OCI-LY1 (cell line): ENCODE measurements around the gene FERMT2.

ENCODE experiments used
- H2AFZ ChIP-seq: fragments of 200-600 bp; sonication (generic), shearing (Covaris generic); 2 replicates; pipeline ENCODE4 v1.6.0; 2014; ENCODE audit warnings: antibody characterized with exemption, mild to moderate bottlenecking, low read length
- H3F3A ChIP-seq: fragments of 200-600 bp; sonication (generic), shearing (Covaris generic); 2 replicates; pipeline ENCODE4 v1.6.0; 2014; ENCODE audit warnings: mild to moderate bottlenecking, antibody characterized with exemption, low read length, moderate library complexity; ENCODE audit not compliant: insufficient read depth
- H3K27ac ChIP-seq: fragments of 200-600 bp; sonication (generic); 2 replicates; pipeline ENCODE4 v1.5.1; 2014; ENCODE audit warnings: low read length, mixed run types, mild to moderate bottlenecking, low read depth; ENCODE audit not compliant: poor library complexity, severe bottlenecking
- H3K27me3 ChIP-seq: fragments of 200-600 bp; sonication (generic); 2 replicates; pipeline ENCODE4 v1.6.0; 2014; ENCODE audit warnings: antibody characterized with exemption, mild to moderate bottlenecking, low read length, moderate library complexity; ENCODE audit not compliant: insufficient read depth
- H3K36me3 ChIP-seq: fragments of 200-600 bp; sonication (generic); 2 replicates; pipeline ENCODE4 v1.6.1; 2014; ENCODE audit warnings: mild to moderate bottlenecking, antibody characterized with exemption, low read length, moderate library complexity, mixed read lengths; ENCODE audit not compliant: insufficient read depth
- H3K4me1 ChIP-seq: fragments of 200-600 bp; sonication (generic); 2 replicates; pipeline ENCODE4 v1.5.1; 2014; ENCODE audit warnings: mild to moderate bottlenecking, low read length, moderate library complexity; ENCODE audit not compliant: insufficient read depth, severe bottlenecking
- H3K4me2 ChIP-seq: fragments of 200-600 bp; sonication (generic), shearing (Covaris generic); 2 replicates; pipeline ENCODE4 v1.6.1; 2014; ENCODE audit warnings: low read length
- H3K4me3 ChIP-seq: fragments of 200-600 bp; sonication (generic); 2 replicates; pipeline ENCODE4 v1.5.1; 2014; ENCODE audit warnings: low read length, low read depth, mild to moderate bottlenecking, mixed read lengths; ENCODE audit not compliant: poor library complexity, severe bottlenecking
- H3K79me2 ChIP-seq: fragments of 200-600 bp; shearing (Covaris generic); 2 replicates; pipeline ENCODE4 v1.6.1; 2016; ENCODE audit warnings: mixed run types, low read length, mixed read lengths; ENCODE audit not compliant: insufficient read depth
- H3K9ac ChIP-seq: fragments of 200-600 bp; sonication (generic), shearing (Covaris generic); 2 replicates; pipeline ENCODE4 v1.6.1; 2014; ENCODE audit warnings: mild to moderate bottlenecking, low read length, mixed read lengths
- H3K9me2 ChIP-seq: fragments of 200-600 bp; sonication (generic), shearing (Covaris generic); 2 replicates; pipeline ENCODE4 v1.6.1; 2014; ENCODE audit warnings: low read depth, mild to moderate bottlenecking, low read length, mixed read lengths
- H3K9me3 ChIP-seq: fragments of 200-600 bp; shearing (Covaris generic); 2 replicates; pipeline ENCODE4 v1.6.1; 2014; ENCODE audit warnings: low read length, mixed read lengths
- H4K20me1 ChIP-seq: fragments of 200-600 bp; sonication (generic), shearing (Covaris generic); 2 replicates; pipeline ENCODE4 v1.6.0; 2016; ENCODE audit warnings: mild to moderate bottlenecking, low read length; ENCODE audit not compliant: insufficient read depth
- EZH2 ChIP-seq: fragments of 200-600 bp; sonication (generic), shearing (Covaris generic); IDR thresholded peaks from 2 replicates; pipeline ENCODE4 v1.8.0; 2017; ENCODE audit warnings: borderline replicate concordance, mixed run types, mild to moderate bottlenecking, antibody characterized with exemption, low read length, moderate library complexity, mixed read lengths
- TF ChIP-seq, protein P1 (sequence below): fragments of 200-600 bp; sonication (generic), shearing (Covaris generic); IDR thresholded peaks from 2 replicates; pipeline ENCODE4 v1.5.1; 2017; ENCODE audit warnings: mild to moderate bottlenecking, antibody characterized with exemption, low read length, moderate library complexity, mixed read lengths

FERMT2 gene

DNA sequence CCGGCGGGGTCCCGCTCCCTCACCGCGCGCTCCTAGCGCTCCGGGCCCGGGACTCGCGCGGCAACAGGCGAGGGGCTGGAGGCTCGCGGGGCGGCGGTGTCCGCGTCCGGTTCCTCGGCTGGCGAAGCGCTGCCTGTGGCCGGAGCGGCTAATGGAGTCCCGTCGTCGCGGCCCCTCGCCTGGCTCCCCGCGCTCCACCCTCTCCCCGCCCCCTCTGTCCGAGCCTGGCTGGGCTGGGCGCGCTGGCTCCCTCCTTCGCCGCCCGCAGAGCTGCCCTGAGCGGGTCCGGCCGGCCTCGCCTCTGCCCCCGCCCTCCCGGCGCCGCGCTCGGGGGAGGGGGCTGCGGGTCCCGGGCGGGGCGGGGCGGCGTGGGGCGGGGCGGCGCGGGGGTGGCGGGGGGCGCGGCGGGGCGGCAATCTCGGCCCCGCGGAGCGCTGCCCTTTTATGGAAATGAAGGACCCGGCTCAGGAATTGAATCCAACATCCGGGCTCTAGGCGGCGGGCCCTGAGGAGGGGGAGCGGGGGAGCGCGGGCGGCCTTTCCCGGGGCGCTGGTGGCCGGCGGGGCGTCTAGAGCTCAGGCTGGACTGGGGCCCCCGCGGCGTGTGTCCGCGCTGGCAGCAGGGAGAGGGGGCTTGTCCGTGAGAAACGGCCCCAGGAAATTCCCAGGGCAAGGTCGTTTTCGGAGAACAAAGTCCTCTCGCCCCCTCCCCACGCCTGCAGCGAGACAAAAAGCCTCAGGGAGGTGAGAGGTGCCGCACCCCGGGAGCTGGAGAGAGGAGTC is at the start of gene FERMT2:
TSS of gene FERMT2 (minus strand) at position 153 of the 783 bp plus-strand sequence. CDS start 482 bp downstream, outside the sequence.
- H3K27ac ChIP-seq, result no peak within 1 kb of the TSS
- H3K4me3 ChIP-seq, result peak within 1 kb of the TSS; percentile 65
- no peaks in the 10 kb centered on the region for H3K36me3 ChIP-seq
- peak within 1 kb of the TSS; percentile 86 for H3K4me2 ChIP-seq
- no peaks in the 10 kb centered on the region for H3F3A ChIP-seq
- peaks cover 8% of the 10 kb centered on the region; the same call in 1 of the 2 replicates for H3K27me3 ChIP-seq
- H4K20me1 ChIP-seq, result no peaks in the 10 kb centered on the region
- H3K9ac ChIP-seq, result peak within 1 kb of the TSS; percentile 23; the same call in 1 of the 2 replicates
- no peak within 1 kb of the TSS for H2AFZ ChIP-seq
- peaks cover 11% of the 10 kb centered on the region for H3K4me1 ChIP-seq
- H3K79me2 ChIP-seq, result no peaks in the 10 kb centered on the region
- H3K9me3 ChIP-seq, result no peaks in the 10 kb centered on the region
- H3K9me2 ChIP-seq, result no peaks in the 10 kb centered on the region
- TF ChIP-seq, protein P1, sequence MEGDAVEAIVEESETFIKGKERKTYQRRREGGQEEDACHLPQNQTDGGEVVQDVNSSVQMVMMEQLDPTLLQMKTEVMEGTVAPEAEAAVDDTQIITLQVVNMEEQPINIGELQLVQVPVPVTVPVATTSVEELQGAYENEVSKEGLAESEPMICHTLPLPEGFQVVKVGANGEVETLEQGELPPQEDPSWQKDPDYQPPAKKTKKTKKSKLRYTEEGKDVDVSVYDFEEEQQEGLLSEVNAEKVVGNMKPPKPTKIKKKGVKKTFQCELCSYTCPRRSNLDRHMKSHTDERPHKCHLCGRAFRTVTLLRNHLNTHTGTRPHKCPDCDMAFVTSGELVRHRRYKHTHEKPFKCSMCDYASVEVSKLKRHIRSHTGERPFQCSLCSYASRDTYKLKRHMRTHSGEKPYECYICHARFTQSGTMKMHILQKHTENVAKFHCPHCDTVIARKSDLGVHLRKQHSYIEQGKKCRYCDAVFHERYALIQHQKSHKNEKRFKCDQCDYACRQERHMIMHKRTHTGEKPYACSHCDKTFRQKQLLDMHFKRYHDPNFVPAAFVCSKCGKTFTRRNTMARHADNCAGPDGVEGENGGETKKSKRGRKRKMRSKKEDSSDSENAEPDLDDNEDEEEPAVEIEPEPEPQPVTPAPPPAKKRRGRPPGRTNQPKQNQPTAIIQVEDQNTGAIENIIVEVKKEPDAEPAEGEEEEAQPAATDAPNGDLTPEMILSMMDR, result no peak
- TF ChIP-seq EZH2, result no peak

- H3K4me2 ChIP-seq, result no peak overlapping the region
- H3K9me2 ChIP-seq, result no peaks in the 10 kb centered on the region
- TF ChIP-seq, protein P1, result no peak
- no peak for TF ChIP-seq EZH2
- H3K9me3 ChIP-seq, result no peaks in the 10 kb centered on the region
- H3K36me3 ChIP-seq, result no peaks in the 10 kb centered on the region
- no peaks in the 10 kb centered on the region for H3K27me3 ChIP-seq
- no peak overlapping the region for H3K27ac ChIP-seq
- no peak overlapping the region for H3K4me3 ChIP-seq
- H3K9ac ChIP-seq, result no peak overlapping the region
- peaks cover 7% of the 10 kb centered on the region for H3K4me1 ChIP-seq
- H3K79me2 ChIP-seq, result no peaks in the 10 kb centered on the region
- no peaks in the 10 kb centered on the region for H4K20me1 ChIP-seq
- H2AFZ ChIP-seq, result no peak overlapping the region
- H3F3A ChIP-seq, result no peaks in the 10 kb centered on the region
Observed at GRCh38 chr14:52998376-52999015, 47.6 kb upstream of the FERMT2 start.

GRCh38 chr14:52996493-52996892 is 45.6 kb upstream of the FERMT2 start:
- H2AFZ ChIP-seq, result no peak overlapping the region
- H3K9me3 ChIP-seq, result no peaks in the 10 kb centered on the region
- no peaks in the 10 kb centered on the region for H3F3A ChIP-seq
- no peak overlapping the region for H3K9ac ChIP-seq
- TF ChIP-seq EZH2, result no peak
- TF ChIP-seq, protein P1, result no peak
- no peaks in the 10 kb centered on the region for H3K79me2 ChIP-seq
- no peaks in the 10 kb centered on the region for H3K27me3 ChIP-seq
- peaks cover 7% of the 10 kb centered on the region for H3K4me1 ChIP-seq
- H4K20me1 ChIP-seq, result no peaks in the 10 kb centered on the region
- no peak overlapping the region for H3K27ac ChIP-seq
- no peak overlapping the region for H3K4me2 ChIP-seq
- H3K9me2 ChIP-seq, result no peaks in the 10 kb centered on the region
- H3K36me3 ChIP-seq, result no peaks in the 10 kb centered on the region
- H3K4me3 ChIP-seq, result no peak overlapping the region
